HG02852 (cell line): ENCODE measurements around the gene TMEM186.
A peak's percentile ranks its signal among the peaks of the same experiment; 100 is the strongest.
"Not testable (repeated sequence)": the region's sequence is repeated elsewhere in the genome, so short reads cannot be mapped to it uniquely, and the experiment has no call there.

ENCODE experiments used
- ATAC-seq: cut with Tn5 transposase; IDR thresholded peaks from one replicate; pipeline ENCODE4 v1.9.1; 2021; ENCODE audit warnings: mild to moderate bottlenecking, moderate library complexity; ENCODE audit not compliant: unreplicated experiment

TMEM186 gene

GRCh38 chr16:8814095-8814806 is 16.8 kb upstream of the TMEM186 start:
- no peak for ATAC-seq

DNA sequence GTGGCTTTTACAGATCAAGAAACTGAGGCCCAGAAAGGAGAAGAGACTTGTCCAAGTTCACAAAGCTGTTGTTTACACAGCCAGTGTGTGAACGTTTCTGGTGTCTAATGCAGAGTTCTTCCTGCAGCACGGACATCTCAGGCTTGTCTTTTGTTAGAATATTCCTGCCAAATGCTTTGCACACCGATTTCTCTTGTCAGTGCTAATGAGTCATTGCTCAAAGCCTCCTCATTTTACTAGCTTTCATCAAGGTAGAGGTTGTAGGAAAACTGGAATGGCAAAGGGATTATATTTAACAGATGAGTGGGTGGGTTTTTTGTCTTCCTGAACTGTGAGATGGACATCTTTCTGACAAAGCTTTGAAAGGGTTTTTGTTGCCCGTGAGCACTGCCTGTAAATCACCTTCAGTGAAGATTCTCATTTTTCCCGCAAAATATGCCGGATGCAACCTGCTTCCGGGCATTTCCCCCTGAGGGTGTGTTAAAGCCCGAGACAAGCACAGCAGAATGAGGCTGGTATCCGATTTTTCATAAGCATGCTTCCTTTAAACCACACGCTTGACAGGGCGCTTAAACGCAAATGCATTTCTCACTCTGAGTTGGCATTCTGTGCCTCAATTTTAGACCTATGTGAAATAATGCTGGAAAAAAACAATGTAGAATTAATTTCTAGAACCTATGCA is 14.9 kb upstream of the TMEM186 start:
- ATAC-seq = no peak

GRCh38 chr16:8808613-8809353 is 11.3 kb upstream of the TMEM186 start:
- ATAC-seq = no peak

GRCh38 chr16:8808009-8808408 is 10.6 kb upstream of the TMEM186 start:
- no peak for ATAC-seq

DNA sequence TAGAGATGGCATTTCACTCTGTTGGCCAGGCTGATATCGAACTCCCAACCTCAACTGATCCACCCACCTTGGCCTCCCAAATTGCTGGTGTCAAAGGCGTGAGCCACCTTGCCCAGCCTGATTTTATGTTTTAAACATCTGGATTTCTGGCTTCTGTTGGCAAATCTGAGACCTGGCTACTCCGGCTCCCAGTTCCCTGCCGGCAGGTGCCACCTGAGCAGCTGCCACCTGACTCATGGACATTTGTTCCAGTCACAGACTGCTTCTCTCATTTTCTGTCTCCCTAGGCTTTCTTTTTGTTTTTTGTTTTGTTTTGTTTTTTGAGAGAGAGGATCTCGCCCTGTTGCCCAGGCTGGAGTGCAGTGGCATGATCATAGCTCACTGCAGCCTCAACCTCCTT is 9.8 kb upstream of the TMEM186 start:
- no peak for ATAC-seq

GRCh38 chr16:8806272-8806983 is 9.0 kb upstream of the TMEM186 start:
- ATAC-seq = no peak

DNA sequence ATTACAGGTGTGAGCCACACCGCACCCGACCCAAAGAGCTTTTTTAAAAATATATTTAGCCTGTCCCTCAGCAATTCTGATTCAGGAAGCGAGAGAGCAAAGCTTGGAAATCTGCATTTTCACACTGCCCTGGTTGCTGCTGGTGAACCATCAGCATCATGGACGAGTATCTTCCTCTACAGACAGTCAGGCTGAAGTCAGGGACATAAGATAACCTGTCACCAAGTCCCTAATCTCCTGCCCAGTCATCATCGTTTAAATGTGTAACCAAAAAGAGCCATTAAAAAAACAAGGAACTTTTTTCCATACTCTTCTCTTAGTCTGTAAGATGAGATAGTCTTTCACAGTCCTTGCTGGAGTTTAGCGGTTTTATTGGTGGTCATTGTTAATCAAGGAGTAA is 6.9 kb upstream of the TMEM186 start:
- no peak for ATAC-seq

DNA sequence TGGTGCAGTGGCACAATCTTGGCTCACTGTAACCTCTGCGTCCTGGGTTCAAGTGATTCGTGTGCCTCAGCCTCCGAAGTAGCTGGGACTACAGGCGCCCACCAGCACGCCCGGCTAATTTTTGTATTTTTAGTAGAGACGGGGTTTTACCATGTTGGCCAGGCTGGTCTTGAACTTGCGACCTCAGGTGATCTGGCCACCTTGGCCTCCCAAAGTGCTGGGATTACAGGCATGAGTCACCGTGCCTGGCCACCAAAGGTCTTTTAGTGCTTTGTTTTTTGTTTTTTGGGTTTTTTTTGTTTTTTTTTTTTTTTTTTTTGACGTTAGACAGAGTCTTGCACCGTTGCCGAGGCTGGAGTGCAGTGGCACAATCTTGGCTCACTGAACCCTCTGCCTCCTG is 6.3 kb upstream of the TMEM186 start:
- ATAC-seq = not testable (repeated sequence)

GRCh38 chr16:8801701-8802100 is 4.3 kb upstream of the TMEM186 start:
- no peak for ATAC-seq

- no peak for ATAC-seq
These were observed 1.2 kb upstream of the TMEM186 start for GRCh38 chr16:8798535-8799157.

GRCh38 chr16:8798174-8798527 is 712 bp upstream of the TMEM186 start:
- ATAC-seq = peak; percentile 4

GRCh38 chr16:8796469-8797363 is 723 bp downstream of the TMEM186 start:
- ATAC-seq = no peak

GRCh38 chr16:8795818-8796217 is 1.6 kb downstream of the TMEM186 start:
- no peak for ATAC-seq

- no peak for ATAC-seq
These were observed 2.3 kb downstream of the TMEM186 start for GRCh38 chr16:8795091-8795490.

- ATAC-seq = no peak
These were observed 8.8 kb downstream of the TMEM186 start for GRCh38 chr16:8788578-8789172.

DNA sequence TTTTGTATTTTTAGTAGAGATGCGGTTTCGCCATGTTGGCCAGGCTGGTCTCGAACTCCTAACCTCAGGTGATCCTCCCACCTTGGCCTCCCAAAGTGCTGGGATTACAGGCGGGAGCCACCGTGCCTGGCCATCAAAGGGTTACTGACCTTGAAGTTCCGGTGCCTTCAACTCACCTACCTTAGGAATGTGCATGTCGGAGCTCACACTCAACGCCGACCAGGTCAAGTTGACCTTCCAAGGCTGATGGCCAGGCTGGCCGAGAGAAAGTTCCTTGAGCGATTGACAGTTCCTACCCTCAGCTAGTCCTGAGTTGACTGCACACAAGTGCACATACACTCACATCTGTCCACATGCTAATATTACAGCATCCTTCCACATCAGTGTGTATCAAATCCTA is 11.1 kb downstream of the TMEM186 start:
- not testable (repeated sequence) for ATAC-seq

GRCh38 chr16:8785408-8785807 is 12.0 kb downstream of the TMEM186 start:
- no peak for ATAC-seq

- ATAC-seq = no peak
These were observed 14.8 kb downstream of the TMEM186 start for GRCh38 chr16:8782673-8783072.

DNA sequence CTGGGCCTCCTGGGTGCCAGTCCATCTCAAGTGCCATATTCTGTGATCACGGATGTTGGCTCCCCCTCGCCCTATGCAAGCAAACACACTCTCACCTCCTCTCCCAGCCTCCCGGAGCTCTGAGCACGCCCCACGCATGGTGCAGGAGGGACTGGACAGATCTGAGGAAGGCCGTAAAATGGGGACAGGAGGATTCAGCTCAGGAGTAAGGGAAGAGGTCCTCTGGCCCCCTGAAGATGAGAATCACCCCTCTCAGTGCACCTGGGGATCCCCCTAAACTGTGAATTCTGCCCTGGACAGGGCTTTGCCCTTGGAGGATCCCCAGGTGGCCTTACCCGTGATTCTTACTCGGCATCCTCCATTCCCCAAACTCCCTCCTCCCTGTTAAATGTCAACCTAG is 15.6 kb downstream of the TMEM186 start:
- ATAC-seq = no peak

DNA sequence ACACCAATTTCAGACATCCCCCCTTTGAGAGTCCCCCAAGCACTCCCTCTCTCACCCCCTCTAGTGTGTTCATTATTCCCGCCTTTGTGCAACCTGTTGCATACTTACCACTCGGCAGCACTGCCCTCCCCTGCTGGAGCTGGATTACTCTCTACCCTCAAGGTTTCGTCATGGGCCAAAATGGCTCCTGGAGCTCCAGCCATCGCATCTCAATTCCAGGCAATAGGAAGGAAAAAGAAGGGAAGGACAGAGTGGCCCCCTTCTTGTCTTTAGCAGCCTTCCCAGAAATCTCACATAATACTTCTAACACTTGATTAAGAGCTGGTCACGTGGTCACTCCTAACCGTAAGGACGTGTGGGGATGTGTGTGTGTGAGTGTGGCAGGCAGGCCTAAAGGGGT is 20.2 kb downstream of the TMEM186 start:
- no peak for ATAC-seq
